AG09309 (cell line): ENCODE measurements around the gene FHOD1.
A peak's percentile ranks its signal among the peaks of the same experiment; 100 is the strongest.

Source experiments
- DNase-seq: peaks from one replicate; pipeline ENCODE4 v3.0.0-alpha.2; 2010; ENCODE audit warnings: low read depth
- H3K4me3 ChIP-seq: 2 replicates; pipeline ENCODE4 v1.5.1; 2011; ENCODE audit warnings: mild to moderate bottlenecking, low read depth, low read length, moderate library complexity; ENCODE audit not compliant: control insufficient read depth
- CTCF ChIP-seq: IDR thresholded peaks from 2 replicates; pipeline ENCODE4 v1.5.1; 2011; ENCODE audit warnings: mild to moderate bottlenecking, low read depth, low read length, inconsistent platforms; ENCODE audit not compliant: insufficient read depth, control insufficient read depth; ENCODE audit errors: missing control alignments

FHOD1 gene

GRCh38 chr16:67281536-67282446 is 34.5 kb upstream of the FHOD1 start:
- DNase-seq: no peak
- no peak for TF ChIP-seq CTCF
- H3K4me3 ChIP-seq: no peak overlapping the region

DNA sequence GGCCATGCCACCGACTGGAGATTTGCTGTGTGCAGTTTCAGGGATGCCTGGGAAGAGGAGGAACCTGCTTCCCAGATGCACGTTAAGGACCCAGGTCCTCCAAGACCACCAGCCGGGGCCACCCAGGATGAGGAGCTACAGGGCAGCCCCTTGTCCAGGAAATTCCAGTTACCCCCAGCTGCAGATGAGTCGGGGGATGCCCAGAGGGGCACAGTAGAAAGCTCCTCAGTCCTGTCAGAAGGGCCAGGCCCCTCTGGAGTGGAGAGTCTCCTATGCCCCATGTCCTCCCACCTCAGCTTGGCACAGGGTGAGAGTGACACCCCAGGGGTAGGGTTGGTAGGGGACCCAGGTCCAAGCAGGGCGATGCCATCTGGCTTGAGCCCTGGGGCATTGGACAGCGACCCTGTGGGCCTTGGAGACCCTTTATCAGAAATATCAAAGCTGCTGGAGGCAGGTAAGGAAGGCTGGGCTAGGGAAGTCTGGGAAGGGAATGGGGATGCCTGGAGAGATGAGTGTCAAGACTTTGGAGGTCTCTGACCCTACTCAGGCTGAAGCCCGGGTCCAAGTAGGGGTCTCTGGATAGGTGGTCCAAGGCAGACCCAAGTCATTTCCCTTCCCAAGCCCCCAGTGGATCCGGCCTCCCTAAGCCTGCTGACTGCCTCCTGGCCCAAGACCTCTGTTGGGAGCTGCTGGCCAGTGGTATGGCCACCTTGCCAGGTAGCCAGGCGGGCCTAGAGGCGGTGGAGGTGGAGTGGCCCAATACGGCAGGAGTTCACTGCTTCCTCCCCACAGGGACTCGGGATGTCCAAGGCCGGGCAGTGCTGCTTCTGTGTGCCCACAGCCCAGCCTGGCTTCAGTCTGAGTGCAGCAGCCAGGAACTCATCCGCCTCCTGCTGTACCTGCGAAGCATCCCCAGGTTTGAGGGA is 33.1 kb upstream of the FHOD1 start:
- DNase-seq: no peak
- TF ChIP-seq CTCF: no peak
- H3K4me3 ChIP-seq: no peak overlapping the region

DNA sequence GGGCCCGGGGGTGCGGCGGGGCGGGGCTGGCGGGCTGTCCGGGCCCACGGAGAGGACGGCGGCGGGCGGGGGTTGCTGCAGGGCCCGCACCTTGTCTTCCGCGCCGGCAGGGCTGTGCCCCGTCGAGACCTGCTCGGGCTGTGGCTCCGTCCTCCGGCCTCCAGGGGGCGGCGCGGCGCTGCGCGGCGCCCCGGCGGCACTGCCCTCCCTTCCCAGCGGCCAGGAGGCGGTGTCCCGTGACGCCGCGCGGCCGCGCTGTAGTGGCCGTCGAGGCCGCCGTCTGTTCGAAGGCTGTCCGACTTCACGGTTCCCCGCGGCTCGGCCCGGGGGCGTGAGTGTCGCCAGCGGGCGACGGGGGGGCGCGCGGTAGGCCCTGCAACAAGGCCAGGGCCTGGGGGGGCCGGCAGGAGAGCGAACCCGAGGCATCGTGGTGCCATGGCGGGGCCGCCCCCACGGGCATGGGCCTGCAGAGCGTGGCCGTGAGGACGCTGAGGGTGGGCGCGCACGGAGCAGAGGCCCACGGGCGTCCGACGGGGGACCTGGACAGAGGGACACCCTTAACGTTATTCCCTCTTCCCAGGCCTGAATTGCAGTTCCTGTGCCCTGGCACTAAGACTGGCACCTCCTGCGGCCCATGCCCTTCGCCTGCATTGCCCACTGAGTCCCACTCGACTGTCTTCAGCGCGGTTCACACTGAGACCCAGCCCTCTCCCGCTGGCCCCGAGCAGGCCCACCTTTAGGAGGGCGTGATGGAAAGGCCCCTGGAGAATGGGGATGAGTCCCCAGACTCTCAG is 32.2 kb upstream of the FHOD1 start, which contains the start of gene PLEKHG4:
Gene PLEKHG4 (plus strand): TSS at position 237 of the 794 bp plus-strand sequence. CDS start 513 bp downstream, at position 750.
- peak within 1 kb of the TSS; percentile 46 for H3K4me3 ChIP-seq
- peak; percentile 41 for TF ChIP-seq CTCF
- no peak for DNase-seq

DNA sequence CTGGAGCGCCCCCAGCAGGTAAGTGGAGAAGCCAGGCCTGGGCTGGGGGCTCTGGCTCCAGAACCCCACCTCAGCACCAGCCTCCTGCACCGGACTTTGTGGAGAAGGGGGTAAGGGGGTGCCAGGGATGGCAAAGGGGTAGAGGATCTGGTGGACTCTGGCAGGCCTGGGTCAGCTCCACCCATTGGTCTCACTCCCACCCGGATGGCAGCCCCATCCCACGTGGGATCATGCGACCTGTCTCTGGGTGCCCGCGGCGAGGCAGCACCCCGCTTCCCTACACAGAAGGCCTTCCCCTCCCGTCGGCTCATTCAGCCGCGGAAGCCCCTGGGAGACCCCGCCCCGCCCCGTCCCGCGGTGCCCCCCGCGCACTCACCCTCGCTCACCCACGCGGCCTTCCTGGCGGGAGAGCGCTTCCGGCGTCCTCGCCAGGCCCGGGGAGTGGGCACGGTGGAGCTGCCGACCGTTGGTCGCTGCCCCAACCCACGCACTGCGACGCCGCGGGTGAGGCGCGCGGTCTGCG is 31.6 kb upstream of the FHOD1 start:
- peak; percentile 18 for TF ChIP-seq CTCF
- no peak for DNase-seq
- peak overlapping the region; percentile 46 for H3K4me3 ChIP-seq

GRCh38 chr16:67277999-67278772 is 30.9 kb upstream of the FHOD1 start:
- peak; percentile 49 for DNase-seq
- TF ChIP-seq CTCF: no peak

More at GRCh38 chr16:67277999-67278772, 30.9 kb upstream of the FHOD1 start:
- H3K4me3 ChIP-seq: peak overlapping the region; percentile 46
